Body of pancreas (tissue), 4 donors: ENCODE results near the gene STPG4.

Experiments used
- POLR2A ChIP-seq, 3 donors: fragments of 450-650 bp; IDR thresholded peaks; one replicate each; pipeline ENCODE4 v1.6.1; 2016; ENCODE audit warnings: antibody characterized with exemption in 3 of 3, mild to moderate bottlenecking in 2 of 3
- TF ChIP-seq, protein P1 (sequence below), 7 experiments: fragments of 450-650 bp in 4 of 7; fragments of 200-600 bp in 3 of 7; sonication (generic) in 3 of 7; IDR thresholded peaks; one replicate each; pipeline ENCODE4 v1.5.1; 2016 to 2019; ENCODE audit warnings: antibody characterized with exemption in 7 of 7

DNA sequence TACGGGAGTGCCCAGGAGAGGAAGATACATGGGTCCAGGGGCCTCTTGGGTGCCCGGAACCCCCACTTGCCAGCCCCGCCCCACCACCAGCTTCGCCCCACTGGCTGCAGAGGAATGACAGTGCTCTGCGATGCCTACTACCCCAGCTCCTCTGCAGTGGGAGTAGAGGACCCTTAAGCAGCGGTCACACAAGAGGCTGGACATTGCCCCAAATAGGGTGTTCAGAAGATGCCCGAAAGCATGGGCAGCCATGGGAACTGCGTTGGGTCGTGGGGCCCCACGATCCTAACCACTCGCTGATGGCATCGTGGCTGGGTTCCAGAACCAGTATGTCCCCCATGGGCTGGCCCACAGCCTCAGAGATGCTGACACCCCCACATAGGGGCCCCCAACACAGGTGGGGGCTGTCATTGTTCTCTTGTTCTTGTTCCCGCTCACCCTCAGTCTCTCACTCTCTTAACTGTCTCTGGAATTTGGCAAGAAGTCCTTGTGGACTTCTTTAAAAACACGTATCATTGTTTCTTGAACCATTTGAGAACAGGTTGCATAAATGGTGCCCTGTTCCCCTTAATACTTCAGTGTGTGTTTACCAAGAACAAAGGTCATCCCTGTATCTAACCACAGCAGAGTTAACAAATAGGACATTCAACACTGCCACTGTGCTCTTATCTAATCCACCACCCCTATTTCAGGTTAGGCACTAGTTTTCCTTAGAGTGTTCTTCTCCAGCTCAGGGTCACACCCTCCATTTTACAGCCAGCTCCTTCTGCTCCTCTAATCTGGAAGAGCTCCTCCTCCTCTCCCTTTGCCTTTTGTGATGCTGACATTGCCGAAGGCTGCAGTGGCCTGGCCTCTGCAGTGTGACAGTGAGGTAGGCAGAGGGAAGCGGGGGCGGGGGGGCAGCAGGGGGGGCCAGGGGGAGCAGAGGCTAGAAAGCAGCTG, 76.3 kb downstream of the STPG4 start:
- TF ChIP-seq, protein P1, sequence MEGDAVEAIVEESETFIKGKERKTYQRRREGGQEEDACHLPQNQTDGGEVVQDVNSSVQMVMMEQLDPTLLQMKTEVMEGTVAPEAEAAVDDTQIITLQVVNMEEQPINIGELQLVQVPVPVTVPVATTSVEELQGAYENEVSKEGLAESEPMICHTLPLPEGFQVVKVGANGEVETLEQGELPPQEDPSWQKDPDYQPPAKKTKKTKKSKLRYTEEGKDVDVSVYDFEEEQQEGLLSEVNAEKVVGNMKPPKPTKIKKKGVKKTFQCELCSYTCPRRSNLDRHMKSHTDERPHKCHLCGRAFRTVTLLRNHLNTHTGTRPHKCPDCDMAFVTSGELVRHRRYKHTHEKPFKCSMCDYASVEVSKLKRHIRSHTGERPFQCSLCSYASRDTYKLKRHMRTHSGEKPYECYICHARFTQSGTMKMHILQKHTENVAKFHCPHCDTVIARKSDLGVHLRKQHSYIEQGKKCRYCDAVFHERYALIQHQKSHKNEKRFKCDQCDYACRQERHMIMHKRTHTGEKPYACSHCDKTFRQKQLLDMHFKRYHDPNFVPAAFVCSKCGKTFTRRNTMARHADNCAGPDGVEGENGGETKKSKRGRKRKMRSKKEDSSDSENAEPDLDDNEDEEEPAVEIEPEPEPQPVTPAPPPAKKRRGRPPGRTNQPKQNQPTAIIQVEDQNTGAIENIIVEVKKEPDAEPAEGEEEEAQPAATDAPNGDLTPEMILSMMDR (IDR thresholded peaks at IDR 0.05) = no peak
- no peak for TF ChIP-seq POLR2A (IDR thresholded peaks at IDR 0.05)
